ENCODE measurements around the gene TADA2B.

TADA2B gene

DNA sequence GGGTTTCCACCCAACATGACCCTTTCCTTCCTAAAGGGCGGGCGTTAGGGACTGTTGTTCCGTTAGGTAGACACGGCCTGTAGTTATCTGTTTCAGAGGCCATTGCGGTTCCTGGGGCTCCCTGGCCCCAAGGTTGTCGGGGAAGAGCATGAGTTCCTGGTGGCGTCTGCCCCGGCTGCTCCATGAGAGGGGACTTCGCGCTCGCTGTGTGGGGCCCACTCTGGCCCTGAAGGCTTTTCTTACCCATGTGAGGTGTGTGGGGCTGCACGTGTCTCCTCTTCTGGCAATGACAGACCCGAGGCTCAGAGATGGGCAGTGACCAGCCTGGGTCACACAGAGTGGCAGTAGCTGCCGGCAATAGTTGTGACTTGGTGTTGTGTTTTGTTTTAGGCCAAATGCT lies 9.1 kb downstream of the TADA2B start:
- Histone ChIP-seq H3K27ac (no peak overlapping the region), H3K9me3 (ENCODE audit: severe bottlenecking) (no peaks in the 10 kb centered on the region), H3K27me3 (ENCODE audit: insufficient read depth, low read depth, severe bottlenecking) (no peaks in the 10 kb centered on the region), H3K36me3 (peaks cover 40% of the 10 kb centered on the region), H3K4me3 (ENCODE audit: low read depth, low read length) (no peak overlapping the region)
- TF ChIP-seq, protein P1, sequence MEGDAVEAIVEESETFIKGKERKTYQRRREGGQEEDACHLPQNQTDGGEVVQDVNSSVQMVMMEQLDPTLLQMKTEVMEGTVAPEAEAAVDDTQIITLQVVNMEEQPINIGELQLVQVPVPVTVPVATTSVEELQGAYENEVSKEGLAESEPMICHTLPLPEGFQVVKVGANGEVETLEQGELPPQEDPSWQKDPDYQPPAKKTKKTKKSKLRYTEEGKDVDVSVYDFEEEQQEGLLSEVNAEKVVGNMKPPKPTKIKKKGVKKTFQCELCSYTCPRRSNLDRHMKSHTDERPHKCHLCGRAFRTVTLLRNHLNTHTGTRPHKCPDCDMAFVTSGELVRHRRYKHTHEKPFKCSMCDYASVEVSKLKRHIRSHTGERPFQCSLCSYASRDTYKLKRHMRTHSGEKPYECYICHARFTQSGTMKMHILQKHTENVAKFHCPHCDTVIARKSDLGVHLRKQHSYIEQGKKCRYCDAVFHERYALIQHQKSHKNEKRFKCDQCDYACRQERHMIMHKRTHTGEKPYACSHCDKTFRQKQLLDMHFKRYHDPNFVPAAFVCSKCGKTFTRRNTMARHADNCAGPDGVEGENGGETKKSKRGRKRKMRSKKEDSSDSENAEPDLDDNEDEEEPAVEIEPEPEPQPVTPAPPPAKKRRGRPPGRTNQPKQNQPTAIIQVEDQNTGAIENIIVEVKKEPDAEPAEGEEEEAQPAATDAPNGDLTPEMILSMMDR (IDR thresholded peaks at IDR 0.05; ENCODE audit: low read depth, low read length): no peak
- DNase-seq: no peak

DNA sequence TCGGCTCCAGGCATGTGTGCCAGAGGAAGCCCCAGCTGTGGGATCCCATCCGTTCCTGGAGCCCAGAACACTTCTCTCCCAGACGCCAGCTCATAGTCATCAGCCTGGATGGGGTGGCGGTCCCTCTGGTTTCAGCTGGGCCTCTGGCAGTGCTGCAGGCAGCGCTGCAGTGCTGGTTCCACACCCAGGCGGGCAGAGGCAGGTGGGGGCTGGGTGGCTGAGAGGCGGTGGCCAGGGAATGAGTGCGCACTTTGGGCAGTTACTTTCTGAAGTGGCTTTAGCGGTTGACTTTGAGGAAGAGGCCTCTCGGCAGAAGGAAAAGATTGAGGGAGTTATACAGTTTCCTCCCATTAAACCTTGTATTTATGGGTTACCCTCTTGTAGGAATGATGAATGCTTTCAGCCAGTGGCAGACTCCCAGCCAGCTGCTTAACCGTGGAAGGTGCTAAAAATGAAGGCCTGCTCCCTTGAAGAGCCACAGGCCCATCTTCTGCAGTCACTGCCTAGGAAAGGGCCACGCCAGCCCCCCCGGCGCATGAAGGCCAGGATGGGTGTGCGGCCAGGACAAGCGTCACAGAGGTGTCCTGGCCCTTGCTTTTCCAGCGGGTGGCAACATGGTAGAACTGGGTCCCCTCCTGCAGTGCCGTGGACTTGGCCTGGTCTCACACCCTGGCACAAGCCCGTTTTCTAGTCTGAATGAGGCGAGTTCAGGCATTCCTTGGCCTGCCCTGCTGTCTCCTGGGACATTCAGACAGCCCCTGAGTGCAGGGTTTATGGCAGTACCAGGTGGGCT lies 9.9 kb downstream of the TADA2B start:
- Histone ChIP-seq H3K4me3 (ENCODE audit: low read depth, low read length) (no peak overlapping the region), H3K9me3 (ENCODE audit: severe bottlenecking) (no peaks in the 10 kb centered on the region), H3K27ac (no peak overlapping the region), H3K27me3 (ENCODE audit: insufficient read depth, low read depth, severe bottlenecking) (no peaks in the 10 kb centered on the region), H3K36me3 (peaks cover 44% of the 10 kb centered on the region)
- no peak for DNase-seq
- TF ChIP-seq, protein P1 (IDR thresholded peaks at IDR 0.05; ENCODE audit: low read depth, low read length): no peak

- TF ChIP-seq, protein P1 (IDR thresholded peaks at IDR 0.05; ENCODE audit: low read depth, low read length): no peak
- H3K4me3 ChIP-seq (ENCODE audit: low read depth, low read length): no peak overlapping the region
- no peak for DNase-seq
- no peak overlapping the region for H3K27ac ChIP-seq
- no peaks in the 10 kb centered on the region for H3K9me3 ChIP-seq (ENCODE audit: severe bottlenecking)
- H3K36me3 ChIP-seq: peaks cover 54% of the 10 kb centered on the region
- H3K27me3 ChIP-seq (ENCODE audit: insufficient read depth, low read depth, severe bottlenecking): no peaks in the 10 kb centered on the region
Measured at GRCh38 chr4:7054106-7054880, 11.1 kb downstream of the TADA2B start.

DNA sequence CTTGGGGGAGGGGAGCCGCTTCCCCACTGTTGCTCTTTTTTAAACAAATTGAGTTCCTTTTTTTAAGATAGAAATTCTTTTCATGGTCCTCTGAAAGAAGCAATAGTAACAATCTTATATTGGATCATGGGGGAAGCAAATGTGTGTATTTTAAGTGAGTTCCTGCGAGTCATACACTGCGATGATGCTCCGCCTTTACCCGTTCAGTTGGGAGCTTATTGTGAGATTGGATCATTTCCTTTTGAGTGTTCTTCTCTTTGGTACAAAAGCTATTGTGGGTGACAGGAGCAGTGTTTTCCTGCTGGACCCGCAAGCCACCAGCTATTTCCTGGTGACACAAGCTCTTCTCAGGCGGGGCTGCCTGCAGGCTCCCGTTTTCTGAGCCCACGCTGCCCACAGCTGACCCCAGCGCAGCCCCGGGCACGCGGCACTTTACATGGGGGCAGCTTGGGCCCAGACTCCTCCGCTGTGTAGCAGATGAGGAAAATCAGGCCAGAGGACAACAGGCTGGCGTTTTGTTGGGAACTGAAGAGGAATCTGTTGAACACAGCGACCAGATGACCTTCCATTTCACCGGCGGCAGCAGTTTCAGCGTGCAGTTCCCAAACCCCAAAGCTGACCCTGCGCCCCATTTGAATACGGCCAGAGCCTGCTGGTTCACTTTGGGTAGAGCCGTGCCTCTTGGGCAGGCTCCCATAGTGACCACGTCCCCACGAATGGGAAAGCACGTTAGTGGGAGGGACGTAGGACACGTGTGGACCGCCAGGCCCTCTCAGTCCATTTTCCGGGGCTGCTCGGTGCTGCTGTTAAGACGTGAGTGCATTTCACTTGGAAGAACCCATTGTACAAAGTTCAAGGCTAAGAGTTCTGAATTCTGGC lies 12.2 kb downstream of the TADA2B start:
- TF ChIP-seq, protein P1 (IDR thresholded peaks at IDR 0.05; ENCODE audit: low read depth, low read length): no peak

GRCh38 chr4:7055990-7056325 lies 12.8 kb downstream of the TADA2B start:
- DNase-seq: no peak
- Histone ChIP-seq H3K4me3 (ENCODE audit: low read depth, low read length) (no peak overlapping the region), H3K27me3 (ENCODE audit: insufficient read depth, low read depth, severe bottlenecking) (no peaks in the 10 kb centered on the region), H3K36me3 (peaks cover 71% of the 10 kb centered on the region), H3K9me3 (ENCODE audit: severe bottlenecking) (no peaks in the 10 kb centered on the region), H3K27ac (no peak overlapping the region)
- TF ChIP-seq, protein P1 (IDR thresholded peaks at IDR 0.05; ENCODE audit: low read depth, low read length): no peak

More for the DNA sequence above, 12.2 kb downstream of the TADA2B start:
- H3K27ac ChIP-seq: no peak overlapping the region
- no peak for DNase-seq
- no peaks in the 10 kb centered on the region for H3K27me3 ChIP-seq (ENCODE audit: insufficient read depth, low read depth, severe bottlenecking)
- no peak overlapping the region for H3K4me3 ChIP-seq (ENCODE audit: low read depth, low read length)
- peaks cover 65% of the 10 kb centered on the region for H3K36me3 ChIP-seq
- H3K9me3 ChIP-seq (ENCODE audit: severe bottlenecking): no peaks in the 10 kb centered on the region
